ENCODE results near the gene RANBP17.
"Not testable (repeated sequence)": the region's sequence is repeated elsewhere in the genome, so short reads cannot be mapped to it uniquely, and the experiment has no call there.

The RANBP17 gene

DNA sequence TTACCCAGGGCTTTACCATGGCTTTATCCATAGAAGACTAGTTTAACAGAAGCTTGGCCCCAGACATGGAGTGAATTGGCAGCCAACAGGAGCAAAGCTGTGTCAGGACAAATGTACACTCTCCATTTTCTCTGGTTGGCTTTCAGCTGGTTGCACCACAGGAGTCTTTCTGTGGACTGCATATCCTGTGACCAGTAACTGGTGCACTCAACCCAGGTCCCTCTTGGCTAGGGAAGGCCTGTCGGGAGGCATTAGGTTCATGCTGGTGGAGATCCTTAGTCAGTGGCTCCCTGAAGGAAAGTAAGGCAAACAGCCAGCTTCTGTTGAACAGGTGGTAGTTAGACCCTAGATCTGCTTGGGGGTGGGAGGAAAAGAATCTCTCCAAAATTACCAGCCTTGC is 300.3 kb downstream of the RANBP17 start:
- DNase-seq: no peak

DNA sequence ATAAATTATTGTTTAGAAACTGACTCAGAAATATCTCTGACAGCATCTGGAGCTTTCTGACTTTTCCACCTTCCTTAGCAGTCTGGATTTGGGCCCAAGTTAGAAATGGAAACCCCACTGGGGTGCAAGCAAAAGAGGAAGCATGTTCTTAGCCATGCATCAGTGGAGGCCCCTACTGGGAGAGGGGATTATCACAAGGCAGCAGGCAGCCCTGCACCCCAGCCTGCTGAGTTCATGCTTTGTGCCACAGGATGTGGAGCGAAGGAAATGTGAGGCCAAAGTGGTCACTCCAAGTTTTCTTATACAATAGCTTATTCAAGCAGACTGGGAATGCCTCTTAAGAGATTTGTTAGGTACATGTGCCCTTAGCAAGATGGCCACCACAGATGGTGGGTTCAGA is 300.8 kb downstream of the RANBP17 start:
- no peak for DNase-seq

DNA sequence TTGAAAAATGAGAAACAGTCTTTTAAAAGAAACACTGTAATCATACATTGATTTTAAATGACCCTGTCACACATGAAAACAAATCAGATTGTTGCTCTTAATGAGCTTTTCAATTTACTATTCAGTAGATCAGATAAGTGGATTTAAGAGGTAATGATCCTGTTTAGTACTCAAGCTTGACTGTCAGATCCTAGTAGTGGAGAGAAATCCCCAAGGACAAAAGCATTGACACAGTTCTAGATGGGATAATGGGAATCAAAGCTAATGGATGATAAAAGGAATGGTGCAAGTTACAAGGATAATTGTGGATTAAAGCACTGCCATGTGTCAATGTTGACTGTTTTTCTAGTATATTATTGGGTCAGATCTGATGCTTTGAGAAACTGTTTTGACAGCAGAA is 304.9 kb downstream of the RANBP17 start:
- no peak for DNase-seq

DNA sequence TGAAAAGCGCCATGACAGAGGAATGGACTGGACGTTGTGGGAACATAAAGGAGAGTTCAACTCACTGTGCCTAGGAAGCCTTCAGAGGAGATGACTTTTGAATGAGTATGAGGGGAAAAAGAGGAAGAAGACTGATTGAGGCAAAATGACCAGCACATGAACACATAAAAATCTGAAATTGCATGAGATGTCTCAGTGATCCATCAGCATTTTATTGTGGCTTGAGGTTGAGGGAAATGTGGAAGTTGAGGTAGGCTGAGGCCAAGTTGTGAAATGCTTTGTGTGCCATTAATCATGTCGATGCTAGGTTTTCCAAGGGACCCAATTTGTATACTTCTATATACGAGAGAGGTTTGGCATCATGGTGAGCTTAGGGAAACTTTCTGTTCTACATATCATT is 306.4 kb downstream of the RANBP17 start:
- no peak for DNase-seq

DNA sequence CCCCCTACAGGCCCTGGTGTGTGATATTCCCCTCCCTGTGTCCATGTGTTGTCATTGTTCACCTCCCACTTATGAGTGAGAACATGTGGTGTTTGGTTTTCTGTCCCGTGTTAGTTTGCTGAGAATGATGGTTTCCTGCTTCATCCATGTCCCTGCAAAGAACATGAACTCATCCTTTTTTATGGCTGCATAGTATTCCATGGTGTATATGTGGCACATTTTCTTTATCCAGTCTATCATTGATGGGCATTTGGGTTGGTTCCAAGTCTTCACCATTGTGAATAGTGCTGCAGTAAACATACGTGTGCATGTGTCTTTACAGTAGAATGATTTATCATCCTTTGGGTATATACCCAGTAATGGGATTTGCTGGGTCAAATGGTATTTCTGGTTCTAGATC is 313.1 kb downstream of the RANBP17 start:
- DNase-seq: not testable (repeated sequence)

DNA sequence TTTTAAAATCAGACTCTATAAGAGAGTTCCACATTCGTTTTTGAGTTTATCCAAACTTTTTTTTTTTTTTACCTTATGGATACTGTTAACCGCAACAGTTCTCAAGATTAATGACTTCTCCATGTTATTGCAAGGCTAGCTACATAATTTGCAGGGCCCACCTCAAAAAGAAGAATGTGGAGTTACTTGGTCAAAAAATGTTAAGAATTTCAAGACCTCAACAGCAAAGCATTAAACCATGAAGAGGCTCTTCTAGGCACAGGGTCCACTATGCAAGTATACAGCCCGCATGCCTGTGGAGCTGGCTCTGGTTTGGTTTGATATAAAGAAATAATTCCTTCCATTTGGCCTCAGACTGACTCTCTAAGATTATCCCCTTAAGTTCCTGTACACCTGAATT is 313.9 kb downstream of the RANBP17 start:
- DNase-seq: no peak

DNA sequence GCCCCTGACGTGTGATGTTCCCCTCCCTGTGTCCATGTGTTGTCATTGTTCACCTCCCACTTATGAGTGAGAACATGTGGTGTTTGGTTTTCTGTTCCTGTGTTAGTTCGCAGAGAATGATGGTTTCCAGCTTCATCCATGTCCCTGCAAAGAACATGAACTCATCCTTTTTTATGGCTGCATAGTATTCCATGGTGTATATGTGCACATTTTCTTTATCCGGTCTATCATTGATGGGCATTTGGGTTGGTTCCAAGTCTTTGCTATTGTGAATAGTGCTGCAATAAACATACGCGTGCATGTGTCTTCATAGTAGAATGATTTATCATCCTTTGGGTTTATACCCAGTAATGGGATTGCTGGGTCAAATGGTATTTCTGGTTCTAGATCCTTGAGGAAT is 316.4 kb downstream of the RANBP17 start:
- not testable (repeated sequence) for DNase-seq

DNA sequence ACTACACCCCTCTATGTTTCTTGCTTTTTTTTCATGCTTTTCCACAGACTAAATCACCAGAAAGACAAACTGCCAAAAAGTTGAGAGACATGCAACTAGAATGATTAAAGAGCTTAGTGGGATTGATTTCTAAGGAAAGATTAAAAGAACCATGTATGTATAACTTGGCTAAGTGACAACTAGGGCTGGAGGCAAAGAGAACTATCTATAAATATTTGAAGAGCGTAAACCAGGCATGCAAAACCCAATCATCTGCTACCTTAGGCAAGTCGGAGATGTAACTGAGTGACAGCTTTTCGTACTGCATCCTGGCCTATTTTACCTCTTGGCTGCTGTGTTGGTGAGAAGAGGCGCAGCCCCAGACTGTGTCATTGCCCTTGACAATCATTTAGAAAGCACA is 326.2 kb downstream of the RANBP17 start:
- no peak for DNase-seq

DNA sequence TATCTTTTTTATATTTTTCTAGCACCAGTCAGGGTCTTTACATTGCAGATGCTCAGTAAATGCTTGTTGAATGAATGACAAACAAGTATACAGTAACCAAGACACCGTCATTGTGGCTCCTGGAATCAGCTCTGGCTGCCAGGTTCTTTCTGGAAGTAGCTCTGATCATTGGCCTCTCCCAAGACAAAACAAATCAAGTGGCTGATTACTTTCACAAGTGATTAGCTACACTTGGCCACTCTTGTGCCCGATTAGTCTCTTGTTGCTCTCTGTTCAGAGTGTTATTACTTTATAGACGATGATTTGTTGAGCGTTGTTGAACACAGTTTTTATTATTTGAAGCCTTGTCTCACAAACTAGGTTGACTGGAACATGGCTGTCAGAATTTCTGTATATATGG is 327.6 kb downstream of the RANBP17 start:
- no peak for DNase-seq

DNA sequence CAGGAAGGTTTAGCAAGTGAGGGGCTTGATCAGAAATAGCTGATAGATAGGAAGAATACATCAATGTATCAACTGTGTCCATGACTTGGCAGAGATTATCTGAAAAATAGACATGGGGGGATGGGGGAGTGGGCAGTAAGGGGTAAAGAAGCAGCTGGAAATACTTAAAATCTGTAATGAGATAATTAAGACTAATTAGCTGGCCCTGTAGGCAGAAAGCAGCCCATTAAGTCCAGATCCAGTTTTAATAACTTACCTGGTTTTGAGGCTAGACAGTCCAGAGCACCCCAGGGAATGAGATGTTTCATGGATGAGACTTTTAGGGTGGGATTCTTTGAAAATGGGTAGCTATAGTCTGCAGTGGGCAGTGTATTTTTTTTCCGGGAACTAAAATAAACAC is 330.3 kb downstream of the RANBP17 start:
- no peak for DNase-seq

DNA sequence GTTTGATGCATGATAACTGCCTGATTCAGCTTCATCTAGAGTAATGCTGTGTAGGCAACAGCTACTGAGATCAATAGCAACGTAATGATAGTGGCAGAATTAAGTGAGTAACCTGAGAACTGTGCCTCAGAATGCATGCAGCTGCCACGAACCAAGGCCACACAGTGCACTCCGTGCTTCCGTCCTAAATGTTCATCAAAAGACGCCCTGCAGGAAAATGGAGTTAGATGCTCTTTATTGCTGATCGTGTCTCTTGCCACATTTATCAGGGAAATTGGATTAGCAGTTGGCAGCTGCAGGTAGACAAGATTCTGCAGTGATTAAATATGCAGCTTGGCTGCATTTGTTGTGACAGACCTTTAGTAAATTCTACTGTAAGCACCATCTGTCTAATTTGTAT is 339.5 kb downstream of the RANBP17 start:
- no peak for DNase-seq

DNA sequence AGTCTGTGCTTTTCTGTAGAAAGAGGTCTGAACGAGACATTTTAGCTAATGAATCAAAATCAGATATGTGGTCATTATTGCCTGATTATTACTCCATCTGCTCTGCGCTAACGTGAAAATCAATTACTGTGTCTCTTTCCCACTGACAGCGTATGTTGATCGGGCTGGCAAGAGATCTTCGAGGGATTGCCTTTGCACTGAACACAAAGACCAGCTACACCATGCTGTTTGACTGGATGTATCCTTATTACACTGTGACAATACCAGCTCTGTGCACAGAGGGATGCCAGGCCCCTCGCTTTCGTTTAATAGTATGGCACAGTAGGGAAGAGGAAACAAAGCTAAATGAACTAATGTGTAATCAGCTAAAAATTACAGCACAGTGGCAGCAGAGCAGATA is 343.6 kb downstream of the RANBP17 start:
- DNase-seq: no peak

DNA sequence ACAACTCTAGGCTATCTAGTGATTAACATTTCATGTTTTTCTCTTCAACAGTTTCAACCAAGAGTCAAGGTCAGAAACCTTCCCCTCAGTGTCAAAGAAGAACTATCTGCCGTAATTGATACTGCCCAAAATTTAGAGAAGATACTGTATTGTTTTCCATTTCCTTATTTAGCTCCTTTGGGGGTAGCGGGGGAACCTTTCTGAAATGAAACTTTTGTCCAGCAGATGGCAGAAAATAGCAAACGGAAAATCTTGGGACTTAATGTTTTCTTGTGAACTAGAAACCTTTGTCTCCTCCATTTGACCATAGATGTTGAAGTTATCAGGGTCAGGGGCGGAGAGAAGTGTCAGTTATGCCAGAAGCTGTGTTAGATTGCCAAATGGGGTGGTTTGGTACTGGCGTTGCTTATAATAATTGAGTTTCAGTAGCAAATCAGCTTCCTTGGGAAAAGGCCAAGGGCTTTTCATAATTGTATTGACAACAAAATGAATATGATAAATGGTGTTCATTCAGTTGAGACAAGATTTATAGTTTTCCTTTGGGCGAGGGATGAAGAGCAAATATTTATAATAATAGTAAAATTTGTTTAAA is 345.5 kb downstream of the RANBP17 start:
- peak; percentile 42 for DNase-seq

DNA sequence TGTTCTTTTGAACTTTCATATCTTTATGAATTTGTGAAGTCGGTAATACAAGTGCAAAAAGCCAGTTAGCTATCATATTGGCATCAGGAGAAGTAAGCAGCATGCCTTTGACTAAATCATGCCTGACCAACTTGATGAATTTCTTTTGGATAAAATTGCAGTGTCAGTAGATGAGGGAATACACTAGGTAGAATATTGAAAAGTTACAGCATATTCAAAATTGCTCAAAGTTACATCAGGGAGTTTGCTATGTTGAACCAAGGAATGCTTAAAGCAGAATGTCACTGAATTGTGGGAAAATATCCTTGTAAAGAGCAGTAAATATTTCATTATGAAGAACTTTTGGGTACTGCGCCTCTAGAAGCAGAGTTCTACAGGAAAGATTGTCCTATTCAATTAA is 360.1 kb downstream of the RANBP17 start:
- no peak for DNase-seq

DNA sequence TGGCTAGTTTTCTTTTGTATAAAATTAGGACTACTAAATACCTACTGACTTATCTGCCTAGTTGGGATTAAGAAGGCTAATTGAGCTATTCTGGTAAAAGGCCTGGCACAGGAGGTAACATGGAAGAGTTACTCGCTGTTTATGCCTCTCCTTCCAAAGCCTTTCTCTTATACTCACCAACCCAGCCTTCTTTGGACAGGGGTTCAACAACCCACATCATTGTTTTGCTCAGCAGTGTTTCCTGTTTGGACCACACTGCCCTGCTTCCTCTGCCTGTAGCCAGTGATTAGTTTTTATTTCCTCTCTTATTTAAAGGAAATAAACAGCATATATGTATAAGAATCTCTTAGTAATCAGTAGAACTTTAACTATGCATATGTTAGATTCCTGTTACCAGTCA is 362.1 kb downstream of the RANBP17 start:
- DNase-seq: no peak

DNA sequence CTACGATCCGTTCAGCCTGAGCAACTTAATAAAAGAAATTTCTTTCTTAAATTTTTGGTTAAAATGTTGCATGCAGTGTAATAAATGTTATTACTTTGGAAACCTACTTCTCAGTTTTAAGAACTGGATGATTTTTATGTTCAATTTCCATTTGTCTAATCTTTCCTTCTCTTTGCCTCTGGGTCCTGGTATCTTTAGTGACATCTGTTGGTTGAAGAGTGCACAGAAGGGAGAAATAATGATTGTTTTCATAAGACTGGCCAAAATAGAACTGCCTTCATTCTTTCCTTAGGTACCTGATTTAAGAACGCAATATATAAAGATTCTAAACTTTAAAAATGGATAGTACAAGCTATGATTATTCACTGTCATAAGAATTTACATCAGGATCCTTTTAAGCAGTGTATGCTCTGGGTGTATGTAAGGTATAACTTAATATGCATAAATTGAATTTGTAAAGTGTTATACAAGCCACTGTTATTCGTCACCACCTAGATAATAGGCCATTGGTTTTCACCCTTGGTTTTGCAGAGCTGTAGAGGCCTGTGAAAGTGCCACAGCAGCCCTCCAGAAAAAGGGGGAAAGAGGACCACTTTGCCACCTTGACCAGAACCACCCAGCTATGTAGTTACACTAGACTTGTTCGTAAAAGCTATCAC is 364.4 kb downstream of the RANBP17 start:
- DNase-seq: no peak

DNA sequence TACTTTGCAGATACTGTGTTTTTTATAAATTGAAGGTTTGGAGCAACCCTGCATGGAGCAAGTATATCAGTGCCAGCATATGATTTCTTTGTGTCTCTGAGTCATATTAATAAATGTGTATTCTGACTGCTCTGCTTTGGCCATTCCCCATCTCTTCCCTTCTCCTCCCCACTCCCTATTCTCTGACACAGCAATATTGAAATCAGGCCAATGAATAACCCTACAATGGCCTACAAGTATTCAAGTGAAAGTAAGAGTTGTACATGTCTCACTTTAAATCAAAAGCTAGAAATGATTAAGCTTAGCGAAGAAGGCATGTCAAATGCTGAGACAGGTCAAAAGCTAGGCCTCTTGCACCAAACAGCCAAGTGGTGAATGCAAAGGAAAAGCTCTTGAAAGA is 365.0 kb downstream of the RANBP17 start:
- DNase-seq: no peak

DNA sequence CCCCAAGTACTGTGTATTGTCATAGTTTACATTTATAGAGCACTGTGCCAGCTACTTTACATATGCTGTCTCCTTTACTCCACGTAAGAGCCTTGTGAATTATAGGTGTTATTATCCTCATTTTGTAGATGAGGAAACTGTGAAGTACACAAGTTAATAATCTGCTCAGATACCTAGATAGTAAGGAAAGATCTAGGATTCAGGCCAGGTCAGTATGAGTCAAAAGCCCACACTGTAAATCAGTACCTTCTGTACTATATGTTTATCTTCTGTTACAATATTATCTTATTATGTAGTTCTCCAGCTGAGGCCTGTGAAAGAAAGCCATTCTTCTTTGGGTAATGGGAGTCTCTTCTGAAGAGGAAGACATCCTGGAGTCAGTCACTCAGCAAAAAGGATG is 374.8 kb downstream of the RANBP17 start:
- no peak for DNase-seq

DNA sequence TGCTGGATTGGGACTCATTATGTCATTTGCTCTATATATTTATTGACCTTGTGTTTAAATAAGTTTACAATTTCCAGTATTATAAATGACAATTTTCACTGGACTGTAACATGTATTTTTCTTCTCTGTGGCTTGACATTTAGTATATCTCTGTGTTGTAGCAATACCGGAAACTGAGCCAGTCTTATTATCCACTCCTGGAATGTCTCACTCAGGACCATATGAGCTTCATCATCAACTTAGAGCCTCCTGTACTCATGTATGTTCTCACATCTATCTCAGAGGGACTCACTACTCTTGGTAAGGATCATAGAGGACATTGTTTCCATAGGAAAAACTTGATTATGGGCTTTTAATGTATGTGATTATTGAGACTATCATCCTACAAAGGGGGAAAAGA is 380.7 kb downstream of the RANBP17 start:
- DNase-seq: no peak

DNA sequence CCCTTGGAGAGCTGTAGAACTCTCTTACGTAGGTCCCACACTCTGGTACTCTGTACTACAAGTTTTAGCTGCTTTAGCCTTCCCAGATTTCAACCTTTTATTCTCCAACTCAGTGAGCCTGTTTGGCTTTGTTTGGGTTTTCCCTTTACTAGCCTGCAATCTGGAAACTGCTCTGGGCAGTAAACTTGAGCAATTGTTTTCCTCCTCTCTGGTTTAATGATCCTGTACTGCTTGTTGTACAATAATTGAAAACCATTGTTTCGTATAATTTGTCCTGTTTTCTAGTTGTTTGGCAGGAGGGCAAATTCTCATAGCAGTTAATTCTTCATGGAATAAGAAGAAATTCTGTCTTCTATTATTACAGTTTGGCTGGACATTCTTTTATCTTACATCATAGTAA is 384.4 kb downstream of the RANBP17 start:
- DNase-seq: no peak

DNA sequence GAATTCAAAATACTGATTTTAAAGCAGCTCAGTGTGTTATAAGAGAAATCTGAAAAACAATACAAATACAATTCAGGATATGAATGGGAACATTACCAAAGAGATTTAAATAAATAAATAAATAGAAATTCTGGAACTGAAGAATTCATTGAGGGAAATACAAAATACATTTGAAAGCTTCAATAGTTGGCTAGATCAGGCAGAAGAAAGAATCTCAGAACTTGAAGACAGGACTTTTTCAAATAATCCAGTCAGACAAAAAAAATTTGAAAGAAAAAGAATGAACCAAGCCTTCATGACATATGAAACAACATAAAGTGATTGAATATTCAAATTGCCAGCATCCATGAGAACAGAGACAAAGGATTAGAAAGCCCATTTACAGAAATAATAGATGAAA is 387.6 kb downstream of the RANBP17 start:
- DNase-seq: no peak

DNA sequence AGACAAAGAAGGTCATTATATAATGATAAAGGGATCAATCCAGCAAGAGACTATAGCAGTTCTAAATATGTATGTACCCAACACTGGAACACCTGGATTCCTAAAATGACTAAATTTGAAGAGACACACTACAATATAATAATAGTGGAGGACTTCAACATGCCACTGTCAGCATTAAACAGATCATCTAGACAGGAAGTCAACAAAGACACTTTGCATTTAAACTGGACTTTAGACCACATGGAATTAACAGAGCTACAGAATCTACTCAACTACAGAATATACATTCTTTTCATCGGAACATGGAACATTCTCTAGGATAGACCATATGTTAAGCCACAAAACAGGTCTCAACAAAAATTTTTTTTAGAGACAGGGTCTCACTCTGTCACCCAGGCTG is 388.9 kb downstream of the RANBP17 start:
- DNase-seq: no peak

DNA sequence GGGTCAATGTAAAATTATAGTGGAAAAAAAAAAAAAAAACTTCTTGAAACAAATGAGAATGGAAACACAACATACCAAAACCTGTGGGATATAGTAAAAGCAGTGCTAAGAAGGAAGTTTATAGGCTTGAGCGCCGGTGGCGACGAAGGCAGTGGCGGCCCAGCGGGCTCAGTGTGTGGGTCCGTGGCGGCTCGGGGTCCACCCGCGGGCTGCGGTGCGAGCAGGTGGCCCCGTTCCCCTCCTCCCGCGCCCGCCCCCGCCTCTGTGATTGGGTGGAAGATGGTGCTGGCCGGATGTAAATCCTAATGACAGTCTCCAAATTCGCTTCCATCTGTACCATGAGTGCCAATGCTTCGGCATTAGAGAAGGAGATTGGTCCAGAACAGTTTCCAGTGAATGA is 389.7 kb downstream of the RANBP17 start:
- no peak for DNase-seq

DNA sequence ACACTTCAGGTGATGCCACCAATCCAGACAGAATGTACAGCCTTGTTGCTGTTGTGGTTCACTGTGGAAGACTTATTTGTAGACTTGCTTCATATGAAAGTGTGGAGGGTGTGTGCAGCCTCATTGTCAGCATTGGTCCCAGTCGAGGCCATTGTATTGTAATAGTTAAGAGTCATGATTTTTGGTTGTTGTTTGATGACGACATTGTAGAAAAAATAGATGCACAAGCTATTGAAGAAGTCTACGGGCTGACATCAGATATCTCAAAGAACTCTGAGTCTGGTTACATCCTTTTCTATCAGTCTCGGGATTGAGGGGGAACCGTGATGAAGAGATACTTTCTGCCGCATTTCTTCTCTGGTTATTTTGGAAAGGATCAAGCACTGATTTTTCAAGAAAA is 390.9 kb downstream of the RANBP17 start:
- no peak for DNase-seq

DNA sequence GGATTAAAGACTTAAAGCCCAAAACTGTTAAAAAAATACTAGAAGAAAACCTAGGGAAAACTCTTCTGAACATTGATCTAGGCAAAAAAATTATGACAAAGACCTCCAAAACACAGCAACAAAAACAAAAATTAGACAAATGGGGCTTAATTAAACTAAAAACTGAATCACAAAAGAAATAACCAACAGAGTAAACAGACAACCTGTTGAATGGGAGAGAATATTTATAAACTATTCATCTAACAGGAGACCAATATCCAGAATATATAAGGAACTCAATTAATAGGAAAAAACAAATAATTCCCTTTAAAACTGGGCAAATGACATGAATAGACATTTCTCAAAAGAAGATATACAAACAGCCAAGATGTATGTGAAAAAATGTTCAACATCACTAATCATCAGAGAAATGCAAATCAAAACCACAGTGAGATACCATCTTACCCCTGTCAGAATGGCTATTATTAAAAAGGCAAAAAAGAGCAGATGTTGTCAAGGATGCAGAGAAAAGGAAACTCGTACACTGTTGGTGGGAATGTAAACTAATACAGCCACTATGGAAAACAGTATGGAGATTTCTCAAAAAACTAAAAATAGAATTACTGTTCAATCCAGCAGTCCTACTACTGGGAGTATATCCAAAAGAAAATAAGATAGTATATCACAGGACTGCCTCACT is 397.1 kb downstream of the RANBP17 start:
- DNase-seq: no peak
